GM10266 (cell line): ENCODE results near the gene MYRFL.

Source experiments
- DNase-seq: peaks from one replicate; pipeline ENCODE4 v3.0.0; 2012; ENCODE audit errors: extremely low spot score
- TF ChIP-seq, protein P1 (sequence below): IDR thresholded peaks from 2 replicates; pipeline ENCODE4 v1.5.1; 2012; ENCODE audit warnings: mild to moderate bottlenecking, low read depth; ENCODE audit not compliant: control insufficient read depth, insufficient read depth; ENCODE audit errors: missing control alignments

The MYRFL gene

DNA sequence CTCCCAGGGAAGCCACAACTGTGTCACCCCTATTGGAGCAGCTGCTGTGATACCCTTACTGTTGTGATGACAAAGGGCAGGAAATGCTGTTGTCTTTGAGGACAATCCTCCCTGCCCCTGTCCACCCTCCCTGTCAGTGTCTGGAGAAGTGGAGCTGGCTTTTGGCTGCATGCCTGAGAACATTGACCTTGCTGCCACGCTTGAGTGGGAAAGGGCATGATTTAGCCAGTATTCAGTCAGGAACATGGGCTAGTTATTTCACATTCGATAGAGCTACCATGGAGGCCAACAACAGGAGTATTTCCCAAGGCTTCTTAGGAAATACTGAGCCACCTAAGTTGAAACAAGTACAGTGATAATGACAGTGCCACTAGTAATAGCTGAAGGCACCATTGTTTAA, 59.4 kb downstream of the MYRFL start:
- TF ChIP-seq, protein P1, sequence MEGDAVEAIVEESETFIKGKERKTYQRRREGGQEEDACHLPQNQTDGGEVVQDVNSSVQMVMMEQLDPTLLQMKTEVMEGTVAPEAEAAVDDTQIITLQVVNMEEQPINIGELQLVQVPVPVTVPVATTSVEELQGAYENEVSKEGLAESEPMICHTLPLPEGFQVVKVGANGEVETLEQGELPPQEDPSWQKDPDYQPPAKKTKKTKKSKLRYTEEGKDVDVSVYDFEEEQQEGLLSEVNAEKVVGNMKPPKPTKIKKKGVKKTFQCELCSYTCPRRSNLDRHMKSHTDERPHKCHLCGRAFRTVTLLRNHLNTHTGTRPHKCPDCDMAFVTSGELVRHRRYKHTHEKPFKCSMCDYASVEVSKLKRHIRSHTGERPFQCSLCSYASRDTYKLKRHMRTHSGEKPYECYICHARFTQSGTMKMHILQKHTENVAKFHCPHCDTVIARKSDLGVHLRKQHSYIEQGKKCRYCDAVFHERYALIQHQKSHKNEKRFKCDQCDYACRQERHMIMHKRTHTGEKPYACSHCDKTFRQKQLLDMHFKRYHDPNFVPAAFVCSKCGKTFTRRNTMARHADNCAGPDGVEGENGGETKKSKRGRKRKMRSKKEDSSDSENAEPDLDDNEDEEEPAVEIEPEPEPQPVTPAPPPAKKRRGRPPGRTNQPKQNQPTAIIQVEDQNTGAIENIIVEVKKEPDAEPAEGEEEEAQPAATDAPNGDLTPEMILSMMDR, result no peak
- no peak for DNase-seq

DNA sequence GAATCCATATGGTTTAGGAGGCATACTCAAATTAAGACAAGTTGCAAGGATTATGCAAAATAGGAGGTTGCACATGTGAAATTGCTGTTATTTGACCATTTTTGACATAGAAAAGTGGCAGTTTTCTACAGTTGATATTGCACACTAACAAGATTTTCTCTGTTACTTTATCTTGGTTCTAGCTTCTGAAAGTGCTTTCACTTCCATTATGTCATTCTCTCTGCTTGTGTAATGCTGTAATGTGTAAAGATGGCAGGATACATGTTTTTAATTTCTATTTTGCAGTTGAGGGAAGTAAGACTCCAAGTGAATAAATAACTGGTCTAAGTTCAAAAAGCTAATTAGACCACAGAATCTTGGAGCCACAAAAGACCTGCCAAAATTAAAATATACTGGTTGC, 60.6 kb downstream of the MYRFL start:
- TF ChIP-seq, protein P1, result no peak
- DNase-seq, result peak; percentile 12

DNA sequence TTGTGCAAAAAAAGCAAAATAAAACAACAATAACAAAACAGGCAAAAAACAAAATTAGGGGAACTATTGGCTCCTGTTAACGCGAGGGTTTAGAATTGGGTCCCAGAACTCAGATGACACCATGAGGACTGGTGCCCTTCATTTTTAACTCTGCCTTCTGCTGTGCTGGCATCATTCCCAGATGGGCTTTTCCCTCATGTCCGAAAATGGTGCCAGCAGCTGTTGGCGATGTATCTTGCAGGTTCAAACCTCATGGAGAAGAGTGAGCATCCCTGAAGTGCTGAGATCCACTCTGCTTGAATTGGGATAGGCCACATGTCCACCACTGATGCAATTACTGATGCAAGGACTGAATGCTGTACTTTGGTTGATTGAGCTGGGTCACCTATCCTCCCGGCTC, 61.1 kb downstream of the MYRFL start:
- no peak for DNase-seq

DNA sequence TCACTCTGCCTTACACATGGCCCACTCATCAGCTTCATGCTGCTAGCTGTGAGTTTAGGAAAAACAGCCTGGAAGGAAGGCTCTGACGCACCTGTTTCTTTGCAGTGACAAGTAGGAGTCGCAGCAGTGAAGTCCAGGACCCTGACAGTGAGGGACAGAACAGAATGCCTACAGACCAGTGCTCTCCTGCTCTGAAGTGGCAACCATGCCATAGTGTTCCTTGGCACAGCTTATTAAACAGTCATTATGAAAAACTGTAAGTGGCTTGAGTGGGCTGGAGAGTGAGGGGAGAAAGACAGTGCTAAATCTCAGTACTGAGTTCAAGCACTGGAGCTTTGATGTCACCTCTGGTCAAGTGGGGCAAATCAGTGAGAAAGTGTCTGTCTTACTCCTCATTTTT, 61.7 kb downstream of the MYRFL start:
- no peak for DNase-seq
- TF ChIP-seq, protein P1, result no peak

More for the DNA sequence above, 61.1 kb downstream of the MYRFL start:
- TF ChIP-seq, protein P1, result no peak

DNA sequence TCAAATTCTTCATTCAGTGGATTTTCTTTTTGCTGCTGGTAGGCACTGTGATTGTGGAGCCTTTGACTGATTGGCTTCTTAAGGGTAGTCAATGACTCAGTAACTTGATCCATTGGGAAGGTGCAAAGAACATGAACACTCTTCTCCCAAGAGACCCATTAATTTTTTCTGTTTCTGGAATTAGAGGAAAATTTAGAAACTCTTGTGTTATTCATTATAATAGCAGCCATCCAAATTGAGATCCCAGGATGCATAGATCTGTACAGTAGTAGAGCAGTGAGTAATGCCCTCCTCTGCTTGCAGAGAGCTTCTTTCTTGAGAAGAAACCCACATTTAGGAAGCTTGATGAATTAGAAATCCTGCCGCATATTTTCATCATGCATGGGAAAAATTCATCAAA, 63.9 kb downstream of the MYRFL start:
- DNase-seq, result no peak
- TF ChIP-seq, protein P1, result no peak

DNA sequence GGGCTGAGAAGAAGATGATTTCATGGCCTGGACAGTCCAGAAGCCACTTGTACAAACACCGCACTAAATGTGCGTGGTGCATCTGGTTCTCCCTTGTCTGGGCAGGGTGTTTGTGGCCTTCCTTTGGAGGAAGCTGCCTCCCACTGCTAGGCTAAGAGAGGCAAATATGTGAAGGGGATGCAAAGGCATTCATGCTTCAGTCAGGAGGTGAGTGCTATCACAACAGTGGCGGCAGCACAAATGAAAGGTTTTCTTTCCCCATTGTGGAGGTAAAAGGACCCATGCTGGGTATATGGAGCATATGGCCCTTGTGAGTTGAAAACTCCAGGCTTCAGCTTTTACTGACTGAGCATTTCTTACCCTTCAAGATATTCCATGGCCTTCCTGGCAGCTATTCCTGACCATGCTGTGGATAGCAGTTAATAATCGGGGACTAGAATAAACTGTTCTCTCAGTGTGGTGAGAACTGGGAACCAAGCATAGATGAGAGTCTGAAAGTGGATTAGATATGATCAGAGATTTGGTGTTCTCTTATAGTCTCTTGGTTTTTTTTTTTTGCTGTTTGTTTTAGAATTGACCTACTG, 69.9 kb downstream of the MYRFL start:
- TF ChIP-seq, protein P1, result no peak

DNA sequence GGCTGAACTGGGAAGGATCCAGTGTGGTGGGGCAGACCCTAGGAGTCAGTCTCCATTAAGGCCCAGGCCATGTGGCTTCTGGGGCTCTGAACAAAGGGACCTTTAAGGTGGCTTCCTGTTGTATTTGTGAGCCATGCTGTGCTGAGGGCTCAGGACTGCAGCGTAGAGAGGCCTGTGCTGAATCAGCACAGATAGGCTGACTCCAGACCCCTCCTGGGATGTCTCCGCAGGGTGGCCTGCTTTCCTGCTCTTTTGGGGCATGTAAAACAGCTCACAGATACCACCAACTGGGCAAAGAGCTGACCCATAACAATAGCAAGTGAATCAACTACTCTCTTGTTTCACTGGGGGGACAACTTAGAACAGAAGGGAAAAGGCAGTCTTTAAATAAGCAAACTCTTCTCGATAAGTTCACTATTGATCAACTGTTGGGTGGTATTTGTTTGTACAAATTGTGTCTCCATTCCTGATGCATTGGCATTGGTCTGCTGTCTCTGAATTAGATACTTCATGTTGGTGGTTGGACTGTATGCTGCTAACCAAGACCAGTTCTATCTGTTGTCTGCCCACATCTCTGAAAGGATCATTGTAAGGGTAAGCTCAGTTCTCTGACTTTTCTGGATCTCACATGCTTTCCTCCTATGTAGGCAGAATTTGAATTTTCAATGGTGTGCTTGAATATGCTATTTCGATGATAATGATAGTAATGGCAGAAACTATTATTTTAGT, 71.8 kb downstream of the MYRFL start:
- TF ChIP-seq, protein P1, result no peak
- DNase-seq, result no peak

More for the DNA sequence above, 69.9 kb downstream of the MYRFL start:
- DNase-seq, result no peak
